Esophagus squamous epithelium (tissue), 5 donors: Measurements from ENCODE around the gene CDKAL1. TPM values are rescaled to one million over a fixed set of nuclear protein-coding genes. Genes with fewer than 3 reads are reported as not detected.
"Not testable (repeated sequence)": the region's sequence is repeated elsewhere in the genome, so short reads cannot be mapped to it uniquely, and the experiment has no call there.

ENCODE experiments used
- DNase-seq: peaks from one replicate; lab custom pipeline; 2025; lab: John Stamatoyannopoulos, UW
- H3K27ac ChIP-seq, 4 donors: fragments of 200-600 bp; sonication (generic); one replicate each; pipeline ENCODE4 v1.5.1; 2016 to 2019; ENCODE audit warnings: mild to moderate bottlenecking in 1 of 4
- H3K27me3 ChIP-seq, 4 donors: fragments of 200-600 bp; sonication (generic); 1 replicate in 3 of 4; 2 replicates in 1 of 4; pipeline versions ENCODE4 v1.5.1 to v1.6.0; 2017 to 2021; ENCODE audit warnings: antibody characterized with exemption in 1 of 4
- H3K36me3 ChIP-seq, 3 donors: fragments of 200-600 bp; sonication (generic); one replicate each; pipeline ENCODE4 v1.5.1; 2016 to 2019
- H3K4me1 ChIP-seq, 3 donors: fragments of 200-600 bp; sonication (generic); one replicate each; pipeline ENCODE4 v1.5.1; 2017 to 2019
- H3K4me3 ChIP-seq, 4 donors: fragments of 200-600 bp; sonication (generic); 1 replicate in 3 of 4; 2 replicates in 1 of 4; pipeline ENCODE4 v1.5.1; 2016 to 2019; ENCODE audit warnings: mild to moderate bottlenecking in 2 of 4, moderate library complexity in 1 of 4
- H3K9me3 ChIP-seq, 3 donors: fragments of 200-600 bp; sonication (generic); one replicate each; pipeline ENCODE4 v1.5.1; 2016 to 2019
- CTCF ChIP-seq, 6 experiments: fragments of 450-650 bp in 4 of 6; fragments of 200-600 bp in 2 of 6; sonication (generic) in 2 of 6; IDR thresholded peaks; one replicate each; pipeline ENCODE4 v1.5.1; 2016 to 2019; ENCODE audit warnings: antibody characterized with exemption in 6 of 6, mild to moderate bottlenecking in 4 of 6, moderate library complexity in 4 of 6
- POLR2A ChIP-seq, 4 donors: fragments of 450-650 bp; IDR thresholded peaks; one replicate each; pipeline ENCODE4 v1.6.1; 2017; ENCODE audit warnings: antibody characterized with exemption in 4 of 4, mild to moderate bottlenecking in 4 of 4, moderate library complexity in 3 of 4
- WGBS, 2 donors: methylation state at CpG; one replicate each; pipeline ENCODE4 v1.1.5; 2018; 5-methylcytosine and 5-hydroxymethylcytosine counted together
- intact Hi-C: fragments of 100-400 bp; cut with DNase I; formaldehyde crosslinking; loops from one replicate; pipeline ENCODE4 v1.15.0; 2022
- total RNA-seq, 4 donors: library from RNA; depleted of rRNA; stranded (reverse); fragments of >200 nt; gene quantifications; one replicate each; pipeline ENCODE4 v1.1.0, GENCODE V29; 2016
- donor health status: DM: yes; HTN: yes; CAD: no.

CDKAL1 gene
- total RNA-seq, 4 donors from 2014 or later: 6.5 to 13.0 (median 10.7) TPM

GRCh38 chr6:20633566-20634340 lies 99.5 kb downstream of the CDKAL1 start:
- intact Hi-C loops: no loop called here
- Histone ChIP-seq H3K27me3 (no peaks in the 10 kb centered on the region), H3K36me3 (no peaks in the 10 kb centered on the region), H3K4me1 (peaks cover 0 to 19% (median 9%) of the 10 kb centered on the region in 3 donors), H3K27ac (no peak overlapping the region), H3K9me3 (no peaks in the 10 kb centered on the region), H3K4me3 (no peak overlapping the region)
- 55 to 86% methylated on average over 2 of the region's 2 CpGs for WGBS, 2 donors
- TF ChIP-seq CTCF (IDR thresholded peaks at IDR 0.05): no peak
- no peak for TF ChIP-seq POLR2A (IDR thresholded peaks at IDR 0.05)
- DNase-seq: no peak

GRCh38 chr6:20639161-20639560 lies 104.9 kb downstream of the CDKAL1 start:
- no peak for TF ChIP-seq CTCF (IDR thresholded peaks at IDR 0.05)
- TF ChIP-seq POLR2A (IDR thresholded peaks at IDR 0.05): no peak
- H3K36me3 ChIP-seq: no peaks in the 10 kb centered on the region
- intact Hi-C loops: no loop called here
- no peaks in the 10 kb centered on the region for H3K27me3 ChIP-seq
- no peak overlapping the region for H3K27ac ChIP-seq
- H3K4me1 ChIP-seq: peaks cover 0 to 5% (median 0%) of the 10 kb centered on the region in 3 donors
- H3K9me3 ChIP-seq: no peaks in the 10 kb centered on the region
- no peak for DNase-seq
- 78 to 88% methylated on average over 4 of the region's 4 CpGs for WGBS, 2 donors
- no peak overlapping the region for H3K4me3 ChIP-seq

- Histone ChIP-seq H3K27ac (no peak overlapping the region), H3K27me3 (no peaks in the 10 kb centered on the region), H3K9me3 (no peaks in the 10 kb centered on the region), H3K36me3 (no peaks in the 10 kb centered on the region), H3K4me3 (no peak overlapping the region), H3K4me1 (peaks cover 0 to 5% (median 0%) of the 10 kb centered on the region in 3 donors)
- no peak for TF ChIP-seq CTCF (IDR thresholded peaks at IDR 0.05)
- TF ChIP-seq POLR2A (IDR thresholded peaks at IDR 0.05): no peak
- no peak for DNase-seq
- 30 to 61% methylated on average over 2 of the region's 2 CpGs for WGBS, 2 donors
- intact Hi-C loops: no loop called here
Observed at GRCh38 chr6:20640181-20640580, 105.9 kb downstream of the CDKAL1 start.

GRCh38 chr6:20642441-20642840 lies 108.2 kb downstream of the CDKAL1 start:
- H3K36me3 ChIP-seq: no peaks in the 10 kb centered on the region
- DNase-seq: no peak
- intact Hi-C loops: no loop called here
- no peak overlapping the region for H3K27ac ChIP-seq
- WGBS, 2 donors: 89 to 95% methylated on average over 4 of the region's 4 CpGs
- TF ChIP-seq CTCF (IDR thresholded peaks at IDR 0.05): no peak
- TF ChIP-seq POLR2A (IDR thresholded peaks at IDR 0.05): no peak
- H3K27me3 ChIP-seq: no peaks in the 10 kb centered on the region
- H3K4me3 ChIP-seq: no peak overlapping the region
- H3K4me1 ChIP-seq: peaks cover 0 to 5% (median 0%) of the 10 kb centered on the region in 3 donors
- H3K9me3 ChIP-seq: no peaks in the 10 kb centered on the region

GRCh38 chr6:20644667-20645370 lies 110.6 kb downstream of the CDKAL1 start:
- Histone ChIP-seq H3K9me3 (no peaks in the 10 kb centered on the region), H3K27ac (no peak overlapping the region), H3K27me3 (no peaks in the 10 kb centered on the region), H3K4me1 (peaks cover 0 to 5% (median 0%) of the 10 kb centered on the region in 3 donors), H3K4me3 (no peak overlapping the region), H3K36me3 (peaks cover 0 to 5% (median 0%) of the 10 kb centered on the region in 3 donors)
- intact Hi-C loops: no loop called here
- 86 to 95% methylated on average over 5 of the region's 5 CpGs for WGBS, 2 donors
- DNase-seq: no peak
- TF ChIP-seq CTCF (IDR thresholded peaks at IDR 0.05) (no peak), POLR2A (IDR thresholded peaks at IDR 0.05) (no peak)

GRCh38 chr6:20645572-20645971 lies 111.3 kb downstream of the CDKAL1 start:
- H3K4me1 ChIP-seq, H3K27me3 ChIP-seq, H3K9me3 ChIP-seq, H3K4me3 ChIP-seq, DNase-seq, H3K27ac ChIP-seq, H3K36me3 ChIP-seq, intact Hi-C loops: not testable (repeated sequence)
- WGBS, 2 donors: 83 to 89% methylated on average over 6 of the region's 6 CpGs
